Spleen (tissue), 11 donors: ENCODE results near the gene CATSPERD. TPM values are rescaled to one million over a fixed set of nuclear protein-coding genes. Genes with fewer than 3 reads are reported as not detected.
A peak's percentile ranks its signal among the peaks of the same experiment; 100 is the strongest.
"Not testable (repeated sequence)": the region's sequence is repeated elsewhere in the genome, so short reads cannot be mapped to it uniquely, and the experiment has no call there.

Experiments
- DNase-seq: peaks from one replicate; pipeline ENCODE4 v3.0.0-alpha.2; 2020
- H3K27ac ChIP-seq, 8 donors: fragments of 200-600 bp; sonication (generic) in 7 of 8; 1 replicate in 4 of 8; 2 replicates in 4 of 8; pipeline versions ENCODE4 v1.5.0 to v1.8.0; 2016 to 2021; ENCODE audit warnings: inconsistent platforms in 4 of 8, mild to moderate bottlenecking in 4 of 8, moderate library complexity in 1 of 8
- H3K27me3 ChIP-seq, 7 donors: fragments of 200-600 bp; sonication (generic) in 6 of 7; replicated peaks in 1 of 7; 1 replicate in 4 of 7; 2 replicates in 3 of 7; pipeline versions ENCODE4 v1.5.0 to v1.8.0; 2016 to 2021; ENCODE audit warnings: inconsistent platforms in 3 of 7, mild to moderate bottlenecking in 1 of 7
- H3K36me3 ChIP-seq, 6 donors: fragments of 200-600 bp; sonication (generic) in 5 of 6; 1 replicate in 4 of 6; 2 replicates in 2 of 6; pipeline versions ENCODE4 v1.5.0 to v1.8.0; 2016 to 2021; ENCODE audit warnings: inconsistent platforms in 2 of 6
- H3K4me1 ChIP-seq, 6 donors: fragments of 200-600 bp; sonication (generic) in 5 of 6; 1 replicate in 3 of 6; 2 replicates in 3 of 6; pipeline versions ENCODE4 v1.5.0 to v1.8.0; 2016 to 2021; ENCODE audit warnings: inconsistent platforms in 3 of 6
- H3K4me3 ChIP-seq, 8 donors: fragments of 200-600 bp; sonication (generic) in 7 of 8; 1 replicate in 4 of 8; 2 replicates in 4 of 8; pipeline versions ENCODE4 v1.5.0 to v1.8.0; 2016 to 2021; ENCODE audit warnings: inconsistent platforms in 4 of 8, mild to moderate bottlenecking in 4 of 8, moderate library complexity in 2 of 8
- H3K9me3 ChIP-seq, 8 donors: fragments of 200-600 bp; sonication (generic) in 7 of 8; 1 replicate in 4 of 8; 2 replicates in 4 of 8; pipeline versions ENCODE4 v1.5.0 to v1.8.0; 2016 to 2021; ENCODE audit warnings: inconsistent platforms in 4 of 8
- POLR2A ChIP-seq, 3 donors: fragments of 450-650 bp; IDR thresholded peaks; one replicate each; pipeline ENCODE4 v1.5.1; 2017; ENCODE audit warnings: antibody characterized with exemption in 3 of 3, mild to moderate bottlenecking in 1 of 3
- POLR2AphosphoS5 ChIP-seq, 3 donors: sonication (generic); formaldehyde crosslinking; IDR thresholded peaks; one replicate each; pipeline ENCODE4 v1.5.1; 2017; ENCODE audit warnings: antibody characterized with exemption in 3 of 3
- WGBS, 5 donors: extraction: QIAGEN DNeasy Blood & Tissue Kit in 3 of 5; methylation state at CpG; one replicate each; pipeline versions ENCODE4 v1.1.5 to v1.1.7; 2013 to 2018; 5-methylcytosine and 5-hydroxymethylcytosine counted together
- intact Hi-C: fragments of 100-400 bp; cut with DNase I; formaldehyde crosslinking; loops from one replicate; pipeline ENCODE4 v1.15.0; 2023; ENCODE audit warnings: low total_unique reads
- polyA plus RNA-seq, 3 donors: library from polyadenylated mRNA; stranded (reverse); fragments of 200-250 nt; gene quantifications; one replicate each; pipeline ENCODE4 v1.2.1, GENCODE V29; 2013
- total RNA-seq, 7 donors: library from RNA; depleted of rRNA in 3 of 7; stranded (reverse); fragments of >200 nt in 3 of 7; fragmentation: NEBNext Ultra II Directional in 4 of 7; extraction: Animal tissue kit (Norgen Biotek cat#: 25700) in 4 of 7; gene quantifications; one replicate each; pipeline versions ENCODE4 v1.1.0 to v1.2.1, GENCODE V29; 2016 to 2021
- TF ChIP-seq, protein P1 (sequence below), 11 experiments: fragments of 200-600 bp in 7 of 11; fragments of 450-650 bp in 4 of 11; sonication (generic) in 4 of 11; IDR thresholded peaks in 8 of 11; conservative IDR thresholded peaks in 3 of 11; 1 replicate in 7 of 11; 2 replicates in 4 of 11; pipeline versions ENCODE4 v1.4.0 to v1.8.0; 2016 to 2021; ENCODE audit warnings: antibody characterized with exemption in 11 of 11, inconsistent platforms in 4 of 11, mild to moderate bottlenecking in 1 of 11
- donor health status: healthy with polysubstance abuse.
- donor health status: DM: no; HTN: no; CAD: no; lungs with moderate emphysema.
- donor health status: DM: no; HTN: no; CAD: no.
- donor health status: Bipolar disorder and iron deficiency.
- donor health status: healthy.
- donor health status: DM: no; HTN: no; CAD: no.
- donor health status: DM: yes; HTN: yes; CAD: no.

Gene CATSPERD
- total and polyA plus RNA-seq, 10 donors: not detected

DNA sequence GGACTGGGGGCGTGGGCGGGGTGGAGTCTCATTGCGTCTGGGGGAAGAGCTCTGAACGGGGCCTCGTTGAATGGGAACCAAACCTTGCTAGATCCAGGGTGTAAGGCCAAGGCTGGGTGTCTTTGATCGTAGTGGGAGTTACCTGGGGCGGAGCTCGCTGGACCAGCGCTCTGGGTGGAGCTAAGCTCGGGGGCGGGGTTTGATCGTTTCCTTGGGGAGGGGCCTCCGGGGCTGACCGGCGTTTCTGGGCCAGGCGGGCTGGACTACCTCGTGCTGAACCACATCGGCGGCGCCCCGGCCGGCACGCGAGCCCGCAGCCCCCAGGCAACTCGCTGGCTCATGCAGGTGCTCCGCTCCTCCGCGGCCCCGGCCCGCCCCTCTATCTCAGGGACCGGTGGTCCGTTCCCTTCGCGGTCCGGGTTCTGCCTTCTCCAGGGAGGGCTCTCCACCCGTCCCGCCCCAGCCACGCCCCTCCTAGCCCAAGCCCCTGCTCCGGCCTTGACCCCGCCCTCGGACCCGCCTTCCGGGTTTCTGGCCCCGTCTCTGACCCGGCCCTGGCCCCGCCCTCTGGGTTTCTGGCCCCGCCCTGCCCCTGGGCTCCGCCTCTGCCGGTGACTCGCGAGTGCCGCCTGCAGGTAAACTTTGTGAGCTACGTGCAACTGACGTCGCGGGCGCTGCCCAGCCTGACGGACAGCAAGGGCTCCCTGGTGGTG, 33.6 kb upstream of the CATSPERD start:
- TF ChIP-seq POLR2AphosphoS5 (IDR thresholded peaks at IDR 0.05): peak; percentile 9 to 81 (median 69)
- TF ChIP-seq POLR2A (IDR thresholded peaks at IDR 0.05): peak in 1 of 3 donors; percentile 25
- TF ChIP-seq, protein P1, sequence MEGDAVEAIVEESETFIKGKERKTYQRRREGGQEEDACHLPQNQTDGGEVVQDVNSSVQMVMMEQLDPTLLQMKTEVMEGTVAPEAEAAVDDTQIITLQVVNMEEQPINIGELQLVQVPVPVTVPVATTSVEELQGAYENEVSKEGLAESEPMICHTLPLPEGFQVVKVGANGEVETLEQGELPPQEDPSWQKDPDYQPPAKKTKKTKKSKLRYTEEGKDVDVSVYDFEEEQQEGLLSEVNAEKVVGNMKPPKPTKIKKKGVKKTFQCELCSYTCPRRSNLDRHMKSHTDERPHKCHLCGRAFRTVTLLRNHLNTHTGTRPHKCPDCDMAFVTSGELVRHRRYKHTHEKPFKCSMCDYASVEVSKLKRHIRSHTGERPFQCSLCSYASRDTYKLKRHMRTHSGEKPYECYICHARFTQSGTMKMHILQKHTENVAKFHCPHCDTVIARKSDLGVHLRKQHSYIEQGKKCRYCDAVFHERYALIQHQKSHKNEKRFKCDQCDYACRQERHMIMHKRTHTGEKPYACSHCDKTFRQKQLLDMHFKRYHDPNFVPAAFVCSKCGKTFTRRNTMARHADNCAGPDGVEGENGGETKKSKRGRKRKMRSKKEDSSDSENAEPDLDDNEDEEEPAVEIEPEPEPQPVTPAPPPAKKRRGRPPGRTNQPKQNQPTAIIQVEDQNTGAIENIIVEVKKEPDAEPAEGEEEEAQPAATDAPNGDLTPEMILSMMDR (IDR thresholded peaks at IDR 0.05 in 8 of 11, conservative IDR thresholded peaks at IDR 0.05 in 3 of 11): peak; percentile 72 to 94 (median 85)
- H3K27ac ChIP-seq: peak overlapping the region; percentile 67 to 95 (median 91)
- intact Hi-C loops: no loop called here

DNA sequence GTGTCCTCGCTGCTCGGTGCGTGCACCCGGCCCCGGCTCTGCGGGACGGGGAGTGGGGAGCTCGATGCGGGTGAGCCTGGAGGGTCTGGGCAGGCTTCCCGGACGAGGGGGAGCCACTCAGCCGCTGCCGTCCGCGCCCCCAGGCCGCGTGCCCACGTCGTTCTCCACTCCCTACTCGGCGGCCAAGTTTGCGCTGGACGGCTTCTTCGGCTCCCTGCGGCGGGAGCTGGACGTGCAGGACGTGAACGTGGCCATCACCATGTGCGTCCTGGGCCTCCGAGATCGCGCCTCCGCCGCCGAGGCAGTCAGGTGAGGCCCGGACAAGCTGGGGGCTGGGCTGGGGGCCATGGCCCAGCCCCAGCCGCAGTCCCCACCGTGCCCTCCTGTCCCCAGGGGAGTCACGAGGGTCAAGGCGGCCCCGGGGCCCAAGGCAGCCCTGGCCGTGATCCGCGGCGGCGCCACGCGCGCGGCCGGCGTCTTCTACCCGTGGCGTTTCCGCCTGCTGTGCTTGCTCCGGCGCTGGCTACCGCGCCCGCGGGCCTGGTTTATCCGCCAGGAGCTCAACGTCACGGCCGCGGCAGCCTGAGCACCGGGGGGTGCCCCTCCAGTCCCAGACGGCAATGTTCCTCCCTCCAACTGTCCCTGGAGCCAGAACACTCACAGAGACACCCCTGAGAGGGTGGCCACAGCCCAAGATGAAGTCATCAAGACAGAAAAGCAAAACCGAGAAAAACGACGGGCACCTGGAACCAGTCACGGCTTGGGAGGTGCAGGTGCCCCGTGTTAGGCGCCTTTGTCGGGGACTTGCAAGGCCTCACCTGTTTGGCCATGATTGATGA, 32.9 kb upstream of the CATSPERD start:
- peaks cover 15 to 63% (median 47%) of the 10 kb centered on the region in 6 donors for H3K4me1 ChIP-seq
- H3K36me3 ChIP-seq: peaks cover 0 to 14% (median 10%) of the 10 kb centered on the region in 6 donors
- 48 to 70% (median 58%) methylated on average over 46 to 76 of the region's 76 CpGs for WGBS, 5 donors
- H3K27ac ChIP-seq: peak overlapping the region; percentile 16 to 95 (median 91)
- no peaks in the 10 kb centered on the region for H3K9me3 ChIP-seq
- DNase-seq: no peak
- no peak for TF ChIP-seq POLR2A (IDR thresholded peaks at IDR 0.05)
- TF ChIP-seq, protein P1 (IDR thresholded peaks at IDR 0.05 in 8 of 11, conservative IDR thresholded peaks at IDR 0.05 in 3 of 11): peak in 4 of 11 experiments; percentile 11 to 35 (median 23)
- TF ChIP-seq POLR2AphosphoS5 (IDR thresholded peaks at IDR 0.05): no peak
- intact Hi-C loops: no loop called here
- no peaks in the 10 kb centered on the region for H3K27me3 ChIP-seq
- H3K4me3 ChIP-seq: peak overlapping the region; percentile 55 to 91 (median 71)

More for the DNA sequence above, 33.6 kb upstream of the CATSPERD start:
- peaks cover 11 to 56% (median 39%) of the 10 kb centered on the region in 6 donors for H3K4me1 ChIP-seq
- 0 to 1% (median 1%) methylated on average over 31 to 59 of the region's 59 CpGs for WGBS, 5 donors
- no peaks in the 10 kb centered on the region for H3K9me3 ChIP-seq
- DNase-seq: peak; percentile 100
- H3K27me3 ChIP-seq: no peaks in the 10 kb centered on the region
- peak overlapping the region; percentile 55 to 91 (median 71) for H3K4me3 ChIP-seq
- peaks cover 0 to 6% (median 2%) of the 10 kb centered on the region in 6 donors for H3K36me3 ChIP-seq

DNA sequence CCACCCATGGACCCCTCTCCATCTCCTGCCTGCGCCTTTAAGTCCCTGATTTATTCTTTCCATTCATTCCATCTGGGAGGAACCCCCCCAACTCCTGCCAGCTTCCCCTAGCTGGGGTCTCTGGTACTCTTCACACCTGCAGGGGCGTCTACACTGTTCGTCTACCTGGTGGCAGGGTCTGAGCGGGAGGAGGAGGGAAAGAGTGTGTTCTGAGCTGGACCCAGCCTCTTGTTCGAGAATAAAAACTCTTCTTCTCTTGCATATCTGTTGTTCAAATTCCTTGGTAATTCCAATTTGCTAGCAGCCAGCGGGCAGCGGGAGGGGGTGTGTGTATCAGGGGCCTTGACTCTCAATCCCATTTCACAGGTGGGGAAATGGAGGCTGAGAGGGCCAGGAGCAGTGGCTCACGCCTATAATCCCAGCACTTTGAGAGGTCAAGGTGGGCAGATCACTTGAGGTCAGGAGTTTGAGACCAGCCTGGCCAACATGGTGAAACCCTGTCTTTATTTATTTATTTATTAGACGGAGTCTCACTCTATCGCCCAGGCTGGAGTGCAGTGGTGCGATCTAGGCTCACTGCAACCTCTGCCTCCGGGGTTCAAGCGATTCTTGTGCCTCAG, 32.1 kb upstream of the CATSPERD start:
- H3K27me3 ChIP-seq, H3K27ac ChIP-seq, intact Hi-C loops, H3K4me3 ChIP-seq, H3K9me3 ChIP-seq: not testable (repeated sequence)
- Histone ChIP-seq H3K36me3 (peaks cover 0 to 22% (median 18%) of the 10 kb centered on the region in 6 donors), H3K4me1 (peaks cover 15 to 71% (median 55%) of the 10 kb centered on the region in 6 donors)
- 94 to 98% (median 94%) methylated on average over 13 of the region's 13 CpGs for WGBS, 5 donors
- peak; percentile 69 for DNase-seq

DNA sequence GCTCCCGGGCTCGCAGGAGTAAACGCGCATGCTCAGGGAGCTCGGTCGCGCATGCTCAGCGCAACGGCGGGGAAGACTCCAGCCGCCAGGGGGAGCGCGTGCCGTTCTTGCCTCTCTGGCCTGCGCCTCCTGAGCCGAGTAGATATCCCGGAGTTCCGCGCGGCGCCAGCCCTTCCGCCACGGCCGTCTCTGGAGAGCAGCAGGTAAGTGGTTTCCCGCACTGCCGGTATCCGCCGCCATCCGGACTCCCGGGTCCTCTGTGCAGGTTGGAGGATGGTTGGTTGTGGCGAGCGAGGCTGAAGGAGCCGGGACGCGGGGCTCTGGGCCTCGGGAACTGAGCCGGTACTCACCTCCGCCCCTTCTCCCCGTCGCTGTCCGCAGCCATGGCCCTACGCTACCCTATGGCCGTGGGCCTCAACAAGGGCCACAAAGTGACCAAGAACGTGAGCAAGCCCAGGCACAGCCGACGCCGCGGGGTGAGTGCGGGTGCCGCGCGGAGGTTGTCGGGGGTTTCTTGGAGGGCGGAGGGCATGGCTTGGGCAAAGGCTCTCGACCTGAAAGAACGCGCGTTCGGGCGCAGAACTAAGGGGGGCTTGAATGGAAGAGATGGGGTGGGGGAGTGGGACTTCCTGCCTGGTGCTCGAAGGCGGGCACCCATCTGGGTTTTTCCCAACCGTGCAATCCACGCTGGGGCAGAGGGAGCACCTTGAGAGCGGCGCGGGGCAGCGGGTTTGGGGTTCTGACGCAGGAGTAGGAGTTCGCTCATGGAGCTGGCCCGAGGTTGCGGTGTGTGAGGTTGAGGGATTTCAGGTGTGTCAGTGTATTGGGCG, 30.1 kb upstream of the CATSPERD start, which contains the start of gene RPL36:
RPL36 (plus strand) TSS at position 171 of the 830 bp plus-strand sequence; CDS start at position 384, 213 bp downstream.
- peak; percentile 38 to 75 (median 61) for TF ChIP-seq POLR2A (IDR thresholded peaks at IDR 0.05)
- TF ChIP-seq POLR2AphosphoS5 (IDR thresholded peaks at IDR 0.05): peak; percentile 98 to 99 (median 99)
- TF ChIP-seq, protein P1 (IDR thresholded peaks at IDR 0.05 in 8 of 11, conservative IDR thresholded peaks at IDR 0.05 in 3 of 11): peak; percentile 97 to 100 (median 99)
- H3K36me3 ChIP-seq: peaks cover under 1 to 42% (median 37%) of the 10 kb centered on the region in 6 donors
- WGBS, 5 donors: 0 to 2% (median 1%) methylated on average over 59 to 73 of the region's 73 CpGs
- peaks cover 15 to 80% (median 60%) of the 10 kb centered on the region in 6 donors for H3K4me1 ChIP-seq
- intact Hi-C loops: no loop called here
- DNase-seq: peak; percentile 100
- peak within 1 kb of the TSS; percentile 65 to 93 (median 80) for H3K4me3 ChIP-seq
- no peaks in the 10 kb centered on the region for H3K9me3 ChIP-seq
- H3K27ac ChIP-seq: peak within 1 kb of the TSS; percentile 90 to 94 (median 93)
- H3K27me3 ChIP-seq: no peaks in the 10 kb centered on the region
